ENCODE data around the gene ARFGEF2.

DNA sequence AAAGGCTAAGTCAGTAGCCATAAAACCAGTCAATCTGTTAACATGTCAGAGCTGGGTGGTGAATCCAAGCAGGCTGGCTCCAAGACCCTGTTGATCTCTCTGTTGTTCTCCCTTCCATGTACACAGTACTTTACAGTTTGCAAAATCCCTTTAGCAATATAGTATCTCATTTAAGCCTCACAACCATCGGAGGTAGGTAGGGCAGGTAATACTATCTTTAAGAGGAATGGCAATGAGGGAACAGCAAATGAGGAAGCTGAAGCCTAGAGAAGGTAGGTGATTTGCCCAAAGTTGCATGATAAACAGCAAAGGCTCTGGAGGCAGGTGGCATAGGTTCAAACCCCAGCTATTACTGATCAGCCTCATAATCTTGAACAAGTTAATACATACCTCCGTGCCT lies 34.7 kb upstream of the ARFGEF2 start:
- TF ChIP-seq, protein P1, sequence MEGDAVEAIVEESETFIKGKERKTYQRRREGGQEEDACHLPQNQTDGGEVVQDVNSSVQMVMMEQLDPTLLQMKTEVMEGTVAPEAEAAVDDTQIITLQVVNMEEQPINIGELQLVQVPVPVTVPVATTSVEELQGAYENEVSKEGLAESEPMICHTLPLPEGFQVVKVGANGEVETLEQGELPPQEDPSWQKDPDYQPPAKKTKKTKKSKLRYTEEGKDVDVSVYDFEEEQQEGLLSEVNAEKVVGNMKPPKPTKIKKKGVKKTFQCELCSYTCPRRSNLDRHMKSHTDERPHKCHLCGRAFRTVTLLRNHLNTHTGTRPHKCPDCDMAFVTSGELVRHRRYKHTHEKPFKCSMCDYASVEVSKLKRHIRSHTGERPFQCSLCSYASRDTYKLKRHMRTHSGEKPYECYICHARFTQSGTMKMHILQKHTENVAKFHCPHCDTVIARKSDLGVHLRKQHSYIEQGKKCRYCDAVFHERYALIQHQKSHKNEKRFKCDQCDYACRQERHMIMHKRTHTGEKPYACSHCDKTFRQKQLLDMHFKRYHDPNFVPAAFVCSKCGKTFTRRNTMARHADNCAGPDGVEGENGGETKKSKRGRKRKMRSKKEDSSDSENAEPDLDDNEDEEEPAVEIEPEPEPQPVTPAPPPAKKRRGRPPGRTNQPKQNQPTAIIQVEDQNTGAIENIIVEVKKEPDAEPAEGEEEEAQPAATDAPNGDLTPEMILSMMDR (IDR thresholded peaks at IDR 0.05): no peak
- no peak for TF ChIP-seq POLR2A (IDR thresholded peaks at IDR 0.05)
- no peak for TF ChIP-seq EP300 (IDR thresholded peaks at IDR 0.05)
